GM12891 (cell line): ENCODE data around the gene SOX11. TPM values are rescaled to one million over a fixed set of nuclear protein-coding genes. Genes with fewer than 3 reads are reported as not detected.
"Not testable (repeated sequence)": the region's sequence is repeated elsewhere in the genome, so short reads cannot be mapped to it uniquely, and the experiment has no call there.

ENCODE experiments used
- DNase-seq: peaks from one replicate; pipeline ENCODE4 v3.0.0; 2011; ENCODE audit warnings: low spot score; ENCODE audit not compliant: insufficient read length
- FAIRE-seq: peaks from 2 replicates; lab custom pipeline; 2011; peaks lifted over from hg19 to GRCh38; lab: Jason Lieb, UNC
- PAX5 ChIP-seq: IDR thresholded peaks from 2 replicates; pipeline ENCODE4 v1.6.1; 2011; ENCODE audit warnings: low read length, moderate library complexity, mild to moderate bottlenecking; ENCODE audit not compliant: insufficient read depth, severe bottlenecking
- POLR2A ChIP-seq: IDR thresholded peaks from 2 replicates; pipeline ENCODE4 v1.6.1; 2011; ENCODE audit warnings: low read depth, low read length, control low read depth
- POLR2AphosphoS5 ChIP-seq: IDR thresholded peaks from 2 replicates; pipeline ENCODE4 v1.6.1; 2011; ENCODE audit warnings: low read depth, low read length, control low read depth
- POU2F2 ChIP-seq: IDR thresholded peaks from 2 replicates; pipeline ENCODE4 v1.6.1; 2011; ENCODE audit warnings: low read depth, mild to moderate bottlenecking, control low read depth, low read length, moderate library complexity
- SPI1 ChIP-seq: IDR thresholded peaks from 2 replicates; pipeline ENCODE4 v1.6.1; 2011; ENCODE audit warnings: low read depth, low read length, control low read depth
- TAF1 ChIP-seq: IDR thresholded peaks from 2 replicates; pipeline ENCODE4 v1.6.1; 2011; ENCODE audit warnings: low read depth, low read length, control low read depth
- polyA plus RNA-seq: library from polyadenylated mRNA; unstranded; fragments of >200 nt; gene quantifications from one replicate; pipeline ENCODE4 v1.2.1, GENCODE V29; 2012; ENCODE audit warnings: low read depth, missing spikeins, inconsistent platforms; ENCODE audit not compliant: missing spikeins

Gene SOX11
- 0.14 TPM for polyA plus RNA-seq

- DNase-seq (no peak), FAIRE-seq (no peak)
- TF ChIP-seq POLR2A (no peak), PAX5 (no peak), TAF1 (no peak), POLR2AphosphoS5 (no peak), SPI1 (no peak), POU2F2 (no peak)
These were observed at the start of gene SOX11 for GRCh38 chr2:5691985-5692529. SOX11 (plus strand) TSS chr2:5692384; CDS start chr2:5692722, 338 bp downstream.

GRCh38 chr2:5652734-5653133 is 39.5 kb upstream of the SOX11 start:
- DNase-seq, FAIRE-seq: not testable (repeated sequence)

GRCh38 chr2:5653756-5654155 is 38.4 kb upstream of the SOX11 start:
- FAIRE-seq = not testable (repeated sequence)

GRCh38 chr2:5657231-5657630 is 35.0 kb upstream of the SOX11 start:
- no peak for DNase-seq
- TF ChIP-seq SPI1 = no peak
- TF ChIP-seq POLR2A = no peak
- no peak for TF ChIP-seq POLR2AphosphoS5
- TF ChIP-seq TAF1 = no peak
- TF ChIP-seq PAX5 = no peak
- no peak for TF ChIP-seq POU2F2
- no peak for FAIRE-seq

More at GRCh38 chr2:5653756-5654155, 38.4 kb upstream of the SOX11 start:
- DNase-seq = not testable (repeated sequence)

- no peak for DNase-seq
- no peak for FAIRE-seq
- TF ChIP-seq POU2F2 (no peak), POLR2A (no peak), TAF1 (no peak), POLR2AphosphoS5 (no peak)
These were observed 31.6 kb upstream of the SOX11 start for GRCh38 chr2:5660591-5660990.

- TF ChIP-seq SPI1 = no peak
- no peak for TF ChIP-seq TAF1
- TF ChIP-seq POLR2AphosphoS5 = no peak
- TF ChIP-seq POU2F2 = no peak
- no peak for TF ChIP-seq PAX5
- no peak for TF ChIP-seq POLR2A
- DNase-seq (no peak), FAIRE-seq (no peak)
These were observed 30.8 kb upstream of the SOX11 start for GRCh38 chr2:5661362-5661761.

GRCh38 chr2:5664278-5664681 is 27.9 kb upstream of the SOX11 start:
- DNase-seq (no peak), FAIRE-seq (no peak)
- no peak for TF ChIP-seq POU2F2
- no peak for TF ChIP-seq TAF1
- no peak for TF ChIP-seq POLR2A
- no peak for TF ChIP-seq POLR2AphosphoS5
- no peak for TF ChIP-seq PAX5
- TF ChIP-seq SPI1 = no peak

- DNase-seq (no peak), FAIRE-seq (no peak)
- TF ChIP-seq POU2F2 = no peak
- TF ChIP-seq SPI1 = no peak
- TF ChIP-seq TAF1 = no peak
- TF ChIP-seq PAX5 = no peak
- TF ChIP-seq POLR2AphosphoS5 = no peak
- no peak for TF ChIP-seq POLR2A
These were observed 27.1 kb upstream of the SOX11 start for GRCh38 chr2:5665066-5665465.

- TF ChIP-seq POLR2A (no peak), POU2F2 (no peak), TAF1 (no peak), SPI1 (no peak)
- no peak for FAIRE-seq
- DNase-seq = no peak
These were observed 25.4 kb upstream of the SOX11 start for GRCh38 chr2:5666798-5667197.

GRCh38 chr2:5667655-5668054 is 24.5 kb upstream of the SOX11 start:
- not testable (repeated sequence) for DNase-seq, FAIRE-seq

GRCh38 chr2:5668682-5669250 is 23.4 kb upstream of the SOX11 start:
- FAIRE-seq = no peak

More at GRCh38 chr2:5668682-5669250, 23.4 kb upstream of the SOX11 start:
- DNase-seq = no peak
- no peak for TF ChIP-seq SPI1
- no peak for TF ChIP-seq TAF1
- no peak for TF ChIP-seq POU2F2
- no peak for TF ChIP-seq POLR2A
- no peak for TF ChIP-seq POLR2AphosphoS5
- TF ChIP-seq PAX5 = no peak
